ENCODE measurements around the gene ZNF75A.

Gene ZNF75A

GRCh38 chr16:3282730-3283542, 22.4 kb upstream of the ZNF75A start, which contains the start of gene ZNF263 (continued):
- TF ChIP-seq ZNF221 (tag by site-specific recombination; IDR thresholded peaks at IDR 0.05; ENCODE audit: borderline replicate concordance) (no peak), ZNF155 (tag by site-specific recombination; IDR thresholded peaks at IDR 0.05) (no peak), ZFP69B (tag by site-specific recombination; IDR thresholded peaks at IDR 0.05) (no peak; the same call in 1 of the 2 replicates), ZNF660 (tag by site-specific recombination; IDR thresholded peaks at IDR 0.05) (0 out of 2 replicates have a peak, but pooled peaks have one; percentile 23), GLIS1 (tag by site-specific recombination; IDR thresholded peaks at IDR 0.05) (no peak), ZNF366 (tag by site-specific recombination; conservative IDR thresholded peaks at IDR 0.05) (no peak), ZXDB (tag by site-specific recombination; IDR thresholded peaks at IDR 0.05) (peak; percentile 99), ZNF121 (tag by site-specific recombination; IDR thresholded peaks at IDR 0.05) (peak; percentile 94), KLF9 (tag by site-specific recombination; IDR thresholded peaks at IDR 0.05; ENCODE audit: low read depth) (peak; percentile 90), ZNF266 (tag by site-specific recombination; IDR thresholded peaks at IDR 0.05; ENCODE audit: low read depth) (no peak), ZNF624 (tag by site-specific recombination; IDR thresholded peaks at IDR 0.05) (no peak), YY1 (tag by site-specific recombination; IDR thresholded peaks at IDR 0.05) (peak; percentile 81), ZNF140 (tag by site-specific recombination; IDR thresholded peaks at IDR 0.05) (no peak), ZNF521 (tag by site-specific recombination; IDR thresholded peaks at IDR 0.05) (no peak), ZNF561 (tag by site-specific recombination; IDR thresholded peaks at IDR 0.05; ENCODE audit: borderline replicate concordance) (peak; percentile 81; the same call in 1 of the 2 replicates), TRIM28 (IDR thresholded peaks at IDR 0.05; ENCODE audit: borderline replicate concordance, low read length) (no peak), ZNF585B (tag by site-specific recombination; IDR thresholded peaks at IDR 0.05) (no peak), ZNF791 (tag by site-specific recombination; IDR thresholded peaks at IDR 0.05) (no peak), ZNF560 (tag by site-specific recombination; IDR thresholded peaks at IDR 0.05; ENCODE audit: borderline replicate concordance) (no peak), ZBTB1 (tag by site-specific recombination; IDR thresholded peaks at IDR 0.05) (no peak), ZBTB11 (tag by site-specific recombination; conservative IDR thresholded peaks at IDR 0.05; ENCODE audit: low read depth) (peak; percentile 25; the same call in 1 of the 2 replicates), KLF7 (tag by site-specific recombination; IDR thresholded peaks at IDR 0.05; ENCODE audit: borderline replicate concordance) (peak; percentile 65; the same call in 1 of the 2 replicates), ZNF48 (tag by site-specific recombination; IDR thresholded peaks at IDR 0.05) (no peak), ZNF837 (tag by site-specific recombination; IDR thresholded peaks at IDR 0.05) (no peak), ZNF169 (tag by site-specific recombination; IDR thresholded peaks at IDR 0.05) (no peak), ZNF747 (tag by site-specific recombination; IDR thresholded peaks at IDR 0.05) (no peak)
- TF ChIP-seq, protein P1, sequence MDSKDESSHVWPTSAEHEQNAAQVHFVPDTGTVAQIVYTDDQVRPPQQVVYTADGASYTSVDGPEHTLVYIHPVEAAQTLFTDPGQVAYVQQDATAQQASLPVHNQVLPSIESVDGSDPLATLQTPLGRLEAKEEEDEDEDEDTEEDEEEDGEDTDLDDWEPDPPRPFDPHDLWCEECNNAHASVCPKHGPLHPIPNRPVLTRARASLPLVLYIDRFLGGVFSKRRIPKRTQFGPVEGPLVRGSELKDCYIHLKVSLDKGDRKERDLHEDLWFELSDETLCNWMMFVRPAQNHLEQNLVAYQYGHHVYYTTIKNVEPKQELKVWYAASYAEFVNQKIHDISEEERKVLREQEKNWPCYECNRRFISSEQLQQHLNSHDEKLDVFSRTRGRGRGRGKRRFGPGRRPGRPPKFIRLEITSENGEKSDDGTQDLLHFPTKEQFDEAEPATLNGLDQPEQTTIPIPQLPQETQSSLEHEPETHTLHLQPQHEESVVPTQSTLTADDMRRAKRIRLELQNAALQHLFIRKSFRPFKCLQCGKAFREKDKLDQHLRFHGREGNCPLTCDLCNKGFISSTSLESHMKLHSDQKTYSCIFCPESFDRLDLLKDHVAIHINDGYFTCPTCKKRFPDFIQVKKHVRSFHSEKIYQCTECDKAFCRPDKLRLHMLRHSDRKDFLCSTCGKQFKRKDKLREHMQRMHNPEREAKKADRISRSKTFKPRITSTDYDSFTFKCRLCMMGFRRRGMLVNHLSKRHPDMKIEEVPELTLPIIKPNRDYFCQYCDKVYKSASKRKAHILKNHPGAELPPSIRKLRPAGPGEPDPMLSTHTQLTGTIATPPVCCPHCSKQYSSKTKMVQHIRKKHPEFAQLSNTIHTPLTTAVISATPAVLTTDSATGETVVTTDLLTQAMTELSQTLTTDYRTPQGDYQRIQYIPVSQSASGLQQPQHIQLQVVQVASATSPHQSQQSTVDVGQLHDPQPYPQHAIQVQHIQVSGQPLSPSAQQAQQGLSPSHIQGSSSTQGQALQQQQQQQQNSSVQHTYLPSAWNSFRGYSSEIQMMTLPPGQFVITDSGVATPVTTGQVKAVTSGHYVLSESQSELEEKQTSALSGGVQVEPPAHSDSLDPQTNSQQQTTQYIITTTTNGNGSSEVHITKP (tag by site-specific recombination; IDR thresholded peaks at IDR 0.05), result peak; percentile 84
- TF ChIP-seq, protein P2, sequence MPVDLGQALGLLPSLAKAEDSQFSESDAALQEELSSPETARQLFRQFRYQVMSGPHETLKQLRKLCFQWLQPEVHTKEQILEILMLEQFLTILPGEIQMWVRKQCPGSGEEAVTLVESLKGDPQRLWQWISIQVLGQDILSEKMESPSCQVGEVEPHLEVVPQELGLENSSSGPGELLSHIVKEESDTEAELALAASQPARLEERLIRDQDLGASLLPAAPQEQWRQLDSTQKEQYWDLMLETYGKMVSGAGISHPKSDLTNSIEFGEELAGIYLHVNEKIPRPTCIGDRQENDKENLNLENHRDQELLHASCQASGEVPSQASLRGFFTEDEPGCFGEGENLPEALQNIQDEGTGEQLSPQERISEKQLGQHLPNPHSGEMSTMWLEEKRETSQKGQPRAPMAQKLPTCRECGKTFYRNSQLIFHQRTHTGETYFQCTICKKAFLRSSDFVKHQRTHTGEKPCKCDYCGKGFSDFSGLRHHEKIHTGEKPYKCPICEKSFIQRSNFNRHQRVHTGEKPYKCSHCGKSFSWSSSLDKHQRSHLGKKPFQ (tag by site-specific recombination; IDR thresholded peaks at IDR 0.05), result no peak
- TF ChIP-seq, protein P3, sequence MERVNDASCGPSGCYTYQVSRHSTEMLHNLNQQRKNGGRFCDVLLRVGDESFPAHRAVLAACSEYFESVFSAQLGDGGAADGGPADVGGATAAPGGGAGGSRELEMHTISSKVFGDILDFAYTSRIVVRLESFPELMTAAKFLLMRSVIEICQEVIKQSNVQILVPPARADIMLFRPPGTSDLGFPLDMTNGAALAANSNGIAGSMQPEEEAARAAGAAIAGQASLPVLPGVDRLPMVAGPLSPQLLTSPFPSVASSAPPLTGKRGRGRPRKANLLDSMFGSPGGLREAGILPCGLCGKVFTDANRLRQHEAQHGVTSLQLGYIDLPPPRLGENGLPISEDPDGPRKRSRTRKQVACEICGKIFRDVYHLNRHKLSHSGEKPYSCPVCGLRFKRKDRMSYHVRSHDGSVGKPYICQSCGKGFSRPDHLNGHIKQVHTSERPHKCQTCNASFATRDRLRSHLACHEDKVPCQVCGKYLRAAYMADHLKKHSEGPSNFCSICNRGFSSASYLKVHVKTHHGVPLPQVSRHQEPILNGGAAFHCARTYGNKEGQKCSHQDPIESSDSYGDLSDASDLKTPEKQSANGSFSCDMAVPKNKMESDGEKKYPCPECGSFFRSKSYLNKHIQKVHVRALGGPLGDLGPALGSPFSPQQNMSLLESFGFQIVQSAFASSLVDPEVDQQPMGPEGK (tag by site-specific recombination; IDR thresholded peaks at IDR 0.05), result peak; percentile 81

Measured in HEK293 (cell line).